Fibroblast of mammary gland (primary cell): ENCODE measurements around the gene SBDS.
"Not testable (repeated sequence)": the region's sequence is repeated elsewhere in the genome, so short reads cannot be mapped to it uniquely, and the experiment has no call there.

Experiments
- DNase-seq: peaks from one replicate; pipeline ENCODE4 v3.0.0-alpha.2; 2010; ENCODE audit warnings: low read depth
- H3K4me3 ChIP-seq: 2 replicates; pipeline ENCODE4 v1.5.1; 2011; ENCODE audit warnings: low read depth, mild to moderate bottlenecking, low read length, moderate library complexity; ENCODE audit not compliant: control insufficient read depth
- CTCF ChIP-seq: conservative IDR thresholded peaks from 2 replicates; pipeline ENCODE4 v1.5.1; 2011; ENCODE audit warnings: low read depth, low read length, inconsistent platforms; ENCODE audit not compliant: control insufficient read depth, insufficient read depth

SBDS gene

GRCh38 chr7:66995050-66995776 lies at the start of gene SBDS:
Gene SBDS, minus strand, starts transcription at chr7:66995586. Its CDS starts 169 bp downstream, at chr7:66995417.
- peak within 1 kb of the TSS; percentile 65 for H3K4me3 ChIP-seq
- peak; percentile 99 for DNase-seq

GRCh38 chr7:67043559-67043930 lies 48.2 kb upstream of the SBDS start:
- DNase-seq, H3K4me3 ChIP-seq: not testable (repeated sequence)

- H3K4me3 ChIP-seq = not testable (repeated sequence)
- peak; percentile 83 for DNase-seq
These were observed 47.6 kb upstream of the SBDS start for GRCh38 chr7:67042781-67043558.

- TF ChIP-seq CTCF = peak; percentile 31
- not testable (repeated sequence) for DNase-seq
These were observed 45.4 kb upstream of the SBDS start for GRCh38 chr7:67040832-67041231.

GRCh38 chr7:67036432-67037395 lies 41.3 kb upstream of the SBDS start:
- DNase-seq, H3K4me3 ChIP-seq: not testable (repeated sequence)

More at GRCh38 chr7:67040832-67041231, 45.4 kb upstream of the SBDS start:
- H3K4me3 ChIP-seq = not testable (repeated sequence)

- DNase-seq = no peak
- no peak for TF ChIP-seq CTCF
- no peak overlapping the region for H3K4me3 ChIP-seq
These were observed 37.9 kb upstream of the SBDS start for GRCh38 chr7:67033251-67033650.

- not testable (repeated sequence) for H3K4me3 ChIP-seq, DNase-seq
These were observed 36.3 kb upstream of the SBDS start for GRCh38 chr7:67031685-67032084.

GRCh38 chr7:67025459-67025858 lies 30.1 kb upstream of the SBDS start:
- H3K4me3 ChIP-seq = not testable (repeated sequence)
- DNase-seq = peak; percentile 60

- no peak overlapping the region for H3K4me3 ChIP-seq
- TF ChIP-seq CTCF = no peak
- DNase-seq = peak; percentile 6
These were observed 27.1 kb upstream of the SBDS start for GRCh38 chr7:67022511-67022910.

GRCh38 chr7:67021260-67021659 lies 25.9 kb upstream of the SBDS start:
- no peak overlapping the region for H3K4me3 ChIP-seq
- no peak for DNase-seq
- no peak for TF ChIP-seq CTCF
